B cell (primary cell): Measurements from ENCODE around the gene COL9A3. TPM values are rescaled to one million over a fixed set of nuclear protein-coding genes. Genes with fewer than 3 reads are reported as not detected.
"Not testable (repeated sequence)": the region's sequence is repeated elsewhere in the genome, so short reads cannot be mapped to it uniquely, and the experiment has no call there.

ENCODE experiments used
- ATAC-seq: fragments of 200-7000 bp; cut with Tn5 transposase; one replicate; pipeline ENCODE4 v1.10.0; 2021; ENCODE audit warnings: low read depth, mild to moderate bottlenecking, moderate number of reproducible peaks, moderate library complexity
- CTCF ChIA-PET: fragments of 350-600 bp; sonication (Branson Sonifier 250); formaldehyde crosslinking; loops from one replicate; lab custom pipeline; 2021; ENCODE audit warnings: antibody characterized with exemption, inconsistent platforms; lab: Charles Lee
- POLR2A ChIA-PET: fragments of 350-600 bp; sonication (Branson Sonifier 250); formaldehyde crosslinking; loops from one replicate; lab custom pipeline; 2021; ENCODE audit warnings: antibody characterized with exemption; lab: Charles Lee
- DNase-seq: peaks from one replicate; pipeline ENCODE4 v3.0.0; 2013
- H2AFZ ChIP-seq: 2 replicates; pipeline ENCODE4 v1.6.1; 2012; ENCODE audit warnings: mild to moderate bottlenecking, low read depth, low read length; ENCODE audit not compliant: insufficient read depth, poor library complexity, severe bottlenecking
- H3K27ac ChIP-seq, 2 donors: 1 replicate in 1 of 2; 2 replicates in 1 of 2; pipeline ENCODE4 v1.5.1; 2012 to 2013; ENCODE audit warnings: low read length in 2 of 2, mild to moderate bottlenecking in 2 of 2, moderate library complexity in 1 of 2
- H3K27me3 ChIP-seq, 4 experiments: fragments of 200-600 bp in 1 of 4; sonication (generic) in 1 of 4; replicated peaks in 1 of 4; 1 replicate in 2 of 4; 2 replicates in 2 of 4; pipeline versions ENCODE4 v1.6.1 to v1.7.0; 2013 to 2016; ENCODE audit warnings: low read length in 3 of 4, mild to moderate bottlenecking in 2 of 4, mixed read lengths in 1 of 4, moderate library complexity in 1 of 4; ENCODE audit not compliant: insufficient read depth in 4 of 4, control insufficient read depth in 3 of 4; ENCODE audit errors: control extremely low read depth in 1 of 4
- H3K36me3 ChIP-seq, 2 experiments: replicated peaks in 1 of 2; 1 replicate in 1 of 2; 2 replicates in 1 of 2; pipeline versions ENCODE4 v1.6.1 to v1.7.1; 2013; ENCODE audit warnings: low read length in 1 of 2; ENCODE audit not compliant: insufficient read depth in 2 of 2, control insufficient read depth in 1 of 2; ENCODE audit errors: control extremely low read depth in 1 of 2, extremely low read depth in 1 of 2
- H3K4me1 ChIP-seq, 2 donors: fragments of 200-600 bp in 1 of 2; sonication (generic) in 1 of 2; 1 replicate in 1 of 2; 2 replicates in 1 of 2; pipeline versions ENCODE4 v1.5.1 to v1.6.1; 2013 to 2017; ENCODE audit warnings: low read length in 2 of 2; ENCODE audit not compliant: control insufficient read depth in 2 of 2, insufficient read depth in 2 of 2
- H3K4me2 ChIP-seq: replicated peaks from 2 replicates; pipeline ENCODE3; 2012; ENCODE audit warnings: mild to moderate bottlenecking, low read depth, low read length; ENCODE audit not compliant: poor library complexity, severe bottlenecking
- H3K4me3 ChIP-seq, 5 experiments: fragments of 200-600 bp in 1 of 5; sonication (generic) in 1 of 5; 1 replicate in 3 of 5; 2 replicates in 2 of 5; pipeline versions ENCODE4 v1.5.1 to v1.7.0; 2011 to 2016; ENCODE audit warnings: low read length in 4 of 5, mild to moderate bottlenecking in 4 of 5, low read depth in 2 of 5, control low read depth in 1 of 5, moderate library complexity in 1 of 5; ENCODE audit not compliant: insufficient read depth in 1 of 5; ENCODE audit errors: control extremely low read depth in 1 of 5, extremely low read depth in 1 of 5
- H3K79me2 ChIP-seq: fragments of 200-600 bp; sonication (generic); one replicate; pipeline ENCODE4 v1.6.0; 2016; ENCODE audit warnings: low read length; ENCODE audit not compliant: control insufficient read depth, insufficient read depth
- H3K9ac ChIP-seq: fragments of 200-600 bp; sonication (generic); 2 replicates; pipeline ENCODE4 v1.6.1; 2017; ENCODE audit warnings: mild to moderate bottlenecking, low read length, moderate library complexity
- H3K9me3 ChIP-seq, 3 donors: one replicate each; pipeline versions ENCODE4 v1.6.1 to v1.7.1; 2013; ENCODE audit warnings: low read length in 2 of 3; ENCODE audit not compliant: control insufficient read depth in 2 of 3, insufficient read depth in 1 of 3; ENCODE audit errors: control extremely low read depth in 1 of 3
- H4K20me1 ChIP-seq: 2 replicates; pipeline ENCODE4 v1.6.0; 2012; ENCODE audit warnings: mild to moderate bottlenecking, low read length; ENCODE audit not compliant: insufficient read depth, control insufficient read depth, poor library complexity, severe bottlenecking
- H3K27ac Mint-ChIP-seq: one replicate; pipeline ENCODE4 v1.8.0; 2021; ENCODE audit warnings: mixed read lengths
- H3K27me3 Mint-ChIP-seq: one replicate; pipeline ENCODE4 v1.8.0; 2021; ENCODE audit warnings: mixed read lengths
- H3K4me1 Mint-ChIP-seq: one replicate; pipeline ENCODE4 v1.8.0; 2021; ENCODE audit warnings: mixed read lengths
- H3K4me3 Mint-ChIP-seq: one replicate; pipeline ENCODE4 v1.8.0; 2021; ENCODE audit warnings: mixed read lengths
- H3K9me3 Mint-ChIP-seq: one replicate; pipeline ENCODE4 v1.8.0; 2022; ENCODE audit warnings: mixed read lengths; ENCODE audit not compliant: insufficient read depth
- CTCF ChIP-seq: fragments of 200-600 bp; IDR thresholded peaks from one replicate; pipeline ENCODE4 v1.8.0; 2022; ENCODE audit warnings: antibody characterized with exemption, mild to moderate bottlenecking
- EZH2 ChIP-seq: IDR thresholded peaks from 2 replicates; pipeline ENCODE4 v1.6.1; 2012; ENCODE audit warnings: borderline replicate concordance, low read depth, mild to moderate bottlenecking, moderate library complexity, low read length; ENCODE audit not compliant: insufficient read depth, poor library complexity, severe bottlenecking
- WGBS: methylation state at CpG from one replicate; pipeline ENCODE4 v1.1.5; 2013; ENCODE audit warnings: missing lambda C conversion rate; ENCODE audit not compliant: insufficient coverage; 5-methylcytosine and 5-hydroxymethylcytosine counted together
- intact Hi-C: fragments of 100-400 bp; cut with micrococcal nuclease; formaldehyde crosslinking; loops from one replicate; pipeline ENCODE4 v1.10.0; 2022
- polyA plus RNA-seq: library from polyadenylated mRNA; depleted of rRNA; stranded (reverse); fragments of >200 nt; gene quantifications from 2 replicates; pipeline ENCODE4 v1.2.3, GENCODE V29; 2012
- total RNA-seq, 2 donors: library from RNA; stranded (reverse); fragments of 120-200 nt in 1 of 2; gene quantifications; 1 replicate in 1 of 2; 2 replicates in 1 of 2; pipeline versions ENCODE4 v1.2.3 to v1.2.4, GENCODE V29; 2013 to 2022

Gene COL9A3
- total and polyA plus RNA-seq, 2 donors (not counting 1 experiment from before 2014, with no cell fraction given), result 10.7 to 96.3 TPM

DNA sequence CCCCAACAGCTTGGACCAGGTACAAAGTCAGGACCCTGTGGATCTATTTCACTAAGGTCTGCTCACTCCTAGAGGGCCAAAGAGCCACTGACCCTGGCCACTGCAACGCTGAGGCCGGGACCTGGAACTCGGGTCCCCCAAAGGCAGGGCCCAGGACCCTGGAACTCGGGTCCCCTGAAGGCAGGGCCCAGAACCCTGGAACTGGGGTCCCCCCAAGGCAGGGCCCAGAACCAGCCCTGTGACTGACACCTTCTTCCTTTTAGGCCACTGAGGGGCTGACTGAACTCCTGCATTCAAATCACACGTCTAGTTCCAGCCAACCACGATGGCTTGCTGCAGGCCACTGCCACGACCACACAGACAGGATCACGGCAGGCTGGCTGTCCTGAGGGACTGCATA is 35.3 kb downstream of the COL9A3 start:
- Histone ChIP-seq H3K4me3 (no peak overlapping the region), H3K36me3 (peaks cover 2 to 9% of the 10 kb centered on the region in 2 experiments), H3K79me2 (peaks cover 5% of the 10 kb centered on the region), H3K27ac (no peak overlapping the region), H3K9me3 (no peaks in the 10 kb centered on the region), H3K9ac (no peak overlapping the region), H3K4me2 (no peak overlapping the region), H3K4me1 (no peaks in the 10 kb centered on the region), H3K27me3 (no peaks in the 10 kb centered on the region), H2AFZ (no peak overlapping the region), H4K20me1 (no peaks in the 10 kb centered on the region)
- ChIA-PET CTCF (interaction anchor here (0.9 kb wide), 1 partner anchor 11 kb away, joined by 3 read pairs; no protein-coding TSS in a partner anchor), POLR2A (no interaction called here)
- Mint-ChIP-seq H3K27me3 (no peaks in the 10 kb centered on the region), H3K27ac (no peak overlapping the region), H3K9me3 (no peaks in the 10 kb centered on the region), H3K4me3 (no peak overlapping the region), H3K4me1 (no peaks in the 10 kb centered on the region)
- ATAC-seq (no peak), DNase-seq (no peak)
- intact Hi-C loops, result no loop called here
- TF ChIP-seq EZH2 (no peak), CTCF (no peak)
- 94% methylated on average over 8 of the region's 8 CpGs for WGBS

- ATAC-seq (no peak), DNase-seq (no peak)
- Histone ChIP-seq H3K9ac (no peak overlapping the region), H3K79me2 (peaks cover 5% of the 10 kb centered on the region), H3K9me3 (no peaks in the 10 kb centered on the region), H3K4me2 (no peak overlapping the region), H3K27ac (no peak overlapping the region), H2AFZ (no peak overlapping the region), H3K27me3 (no peaks in the 10 kb centered on the region), H3K36me3 (peaks cover 2 to 9% of the 10 kb centered on the region in 2 experiments), H3K4me3 (no peak overlapping the region), H3K4me1 (no peaks in the 10 kb centered on the region), H4K20me1 (no peaks in the 10 kb centered on the region)
- TF ChIP-seq EZH2 (no peak), CTCF (no peak)
- intact Hi-C loops, result no loop called here
- Mint-ChIP-seq H3K9me3 (no peaks in the 10 kb centered on the region), H3K4me3 (no peak overlapping the region), H3K4me1 (no peaks in the 10 kb centered on the region), H3K27me3 (no peaks in the 10 kb centered on the region), H3K27ac (no peak overlapping the region)
- ChIA-PET POLR2A (no interaction called here), CTCF (no interaction called here)
- WGBS, result over 99% methylated on average over 12 of the region's 12 CpGs
Observed at GRCh38 chr20:62852841-62853240, 36.0 kb downstream of the COL9A3 start.

GRCh38 chr20:62853304-62853703 is 36.5 kb downstream of the COL9A3 start:
- H3K9me3 ChIP-seq, H3K4me1 ChIP-seq, H3K9ac ChIP-seq, H3K79me2 ChIP-seq, H3K4me2 ChIP-seq, H3K4me3 Mint-ChIP-seq, H4K20me1 ChIP-seq, H3K9me3 Mint-ChIP-seq, H3K36me3 ChIP-seq, DNase-seq, H3K27ac Mint-ChIP-seq, H3K27ac ChIP-seq, H3K4me3 ChIP-seq, POLR2A ChIA-PET, H3K4me1 Mint-ChIP-seq, H2AFZ ChIP-seq, intact Hi-C loops, H3K27me3 Mint-ChIP-seq, ATAC-seq, H3K27me3 ChIP-seq: not testable (repeated sequence)
- CTCF ChIA-PET, result interaction anchor here (1.6 kb wide), 1 partner anchor 370 kb away, joined by 3 read pairs; no protein-coding TSS in a partner anchor
- WGBS, result 90% methylated on average over 4 of the region's 6 CpGs
